ENCODE data around the gene POGLUT3. TPM values are rescaled to one million over a fixed set of nuclear protein-coding genes. Genes with fewer than 3 reads are reported as not detected.

The POGLUT3 gene
- total and polyA plus RNA-seq, 2 of the 8 experiments (the other 6 are each of a cell fraction or from before 2014, with no cell fraction given): 4.7 to 17.4 TPM

DNA sequence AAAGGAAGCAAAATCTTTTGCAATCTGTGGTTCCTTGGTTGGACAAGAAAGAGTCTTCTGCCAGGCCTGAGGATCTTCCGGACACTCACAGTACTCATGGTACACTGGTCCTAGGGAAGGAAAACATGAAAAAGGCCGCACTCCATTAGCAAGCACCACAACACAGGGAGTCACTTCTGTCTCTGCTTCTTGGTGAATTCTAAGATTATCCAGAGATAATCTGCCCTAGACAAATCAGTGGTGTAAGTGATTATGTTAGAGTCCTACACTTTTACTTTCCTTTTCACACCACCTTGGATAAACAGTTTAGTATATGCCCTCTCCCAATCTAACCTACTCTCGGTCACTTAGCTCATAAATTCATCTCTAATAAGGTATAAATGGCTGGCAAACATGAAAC, 11.9 kb downstream of the POGLUT3 start:
- no peak for FAIRE-seq
- Histone ChIP-seq H3K27me3 (replicated peaks in 1 of 4; ENCODE audit: control insufficient read depth in 3 of 4, extremely low read depth in 1 of 4, insufficient read depth in 3 of 4, low read length in 3 of 4) (no peaks in the 10 kb centered on the region), H2AFZ (ENCODE audit: low read length) (no peak overlapping the region), H3K4me1 (replicated peaks in 1 of 4; ENCODE audit: control insufficient read depth in 3 of 4, insufficient read depth in 4 of 4, low read length in 3 of 4) (no peaks in the 10 kb centered on the region), H3K4me2 (ENCODE audit: insufficient read depth in 1 of 2, low read depth in 2 of 2, low read length in 2 of 2) (no peak overlapping the region), H3K18ac (ENCODE audit: extremely low read depth, low read length) (no peak overlapping the region), H2BK120ac (replicated peaks; ENCODE audit: low read depth, low read length) (no peak overlapping the region), H2BK15ac (ENCODE audit: low read length) (no peak overlapping the region), H3K4me3 (ENCODE audit: extremely low read depth in 1 of 4, insufficient read depth in 2 of 4, low read depth in 3 of 4, low read length in 4 of 4) (no peak overlapping the region), H4K5ac (ENCODE audit: insufficient read length, low read depth, low read length) (no peak overlapping the region), H3K79me1 (ENCODE audit: low read depth, low read length) (no peaks in the 10 kb centered on the region), H2AK5ac (ENCODE audit: low read depth, low read length) (no peak overlapping the region), H3K23ac (ENCODE audit: insufficient read length) (no peak overlapping the region), H4K91ac (replicated peaks; ENCODE audit: insufficient read length, low read length) (no peak overlapping the region), H3K36me3 (ENCODE audit: control insufficient read depth in 2 of 4, insufficient read depth in 4 of 4, low read length in 3 of 4) (peaks cover 0 to 9% (median 3%) of the 10 kb centered on the region in 4 experiments; a peak in 3 of 8 replicates), H4K20me1 (replicated peaks in 1 of 2; ENCODE audit: control insufficient read depth in 1 of 2, insufficient read depth in 2 of 2, low read length in 2 of 2) (no peaks in the 10 kb centered on the region), H3K56ac (replicated peaks; ENCODE audit: insufficient read length, low read depth, low read length) (no peak overlapping the region), H2BK5ac (ENCODE audit: low read depth, low read length) (no peak overlapping the region), H3K9ac (replicated peaks in 1 of 4; ENCODE audit: extremely low read depth in 1 of 4, low read depth in 3 of 4, low read length in 3 of 4) (no peak overlapping the region; a peak in 1 of 7 replicates), H2BK12ac (ENCODE audit: low read depth, low read length) (no peak overlapping the region), H4K8ac (ENCODE audit: extremely low read depth, insufficient read depth, low read length) (no peak overlapping the region), H3K79me2 (ENCODE audit: control insufficient read depth in 1 of 2, insufficient read depth in 2 of 2, low read length in 2 of 2) (no peaks in the 10 kb centered on the region), H2BK20ac (ENCODE audit: low read length) (no peak overlapping the region), H3K14ac (ENCODE audit: insufficient read length) (no peak overlapping the region), H3K4ac (replicated peaks; ENCODE audit: insufficient read length, low read depth, low read length) (no peak overlapping the region), H3K27ac (ENCODE audit: low read depth, low read length) (no peak overlapping the region), H3K23me2 (ENCODE audit: low read depth, low read length) (no peaks in the 10 kb centered on the region), H3K9me3 (ENCODE audit: insufficient read depth in 2 of 2, low read depth in 1 of 2, low read length in 1 of 2) (no peaks in the 10 kb centered on the region)
- WGBS, 2 experiments (ENCODE audit: extremely low coverage in 1 of 2, insufficient coverage in 1 of 2, insufficient read length in 1 of 2, insufficient replicate concordance in 2 of 2, low coverage in 1 of 2, low lambda C conversion rate in 2 of 2, missing lambda C conversion rate in 1 of 2): 98% methylated on average over 3 of the region's 3 CpGs; no CpG with 5 or more reads in 1 of the 2 experiments
- DNase-seq (ENCODE audit: low read depth in 1 of 2, low spot score in 2 of 2): no peak
- ChIA-PET POLR2A (ENCODE audit: partially characterized antibody) (no interaction called here), CTCF (ENCODE audit: partially characterized antibody) (interaction anchor here (0.5 to 1.5 kb wide), 2 partner anchors 161 to 478 kb away, joined by 3 to 6 read pairs; no protein-coding TSS in a partner anchor)
- no peak for TF ChIP-seq NANOG (IDR thresholded peaks at IDR 0.05; ENCODE audit: insufficient read depth, low read depth, low read length, poor library complexity, severe bottlenecking)
- TF ChIP-seq, protein P1, sequence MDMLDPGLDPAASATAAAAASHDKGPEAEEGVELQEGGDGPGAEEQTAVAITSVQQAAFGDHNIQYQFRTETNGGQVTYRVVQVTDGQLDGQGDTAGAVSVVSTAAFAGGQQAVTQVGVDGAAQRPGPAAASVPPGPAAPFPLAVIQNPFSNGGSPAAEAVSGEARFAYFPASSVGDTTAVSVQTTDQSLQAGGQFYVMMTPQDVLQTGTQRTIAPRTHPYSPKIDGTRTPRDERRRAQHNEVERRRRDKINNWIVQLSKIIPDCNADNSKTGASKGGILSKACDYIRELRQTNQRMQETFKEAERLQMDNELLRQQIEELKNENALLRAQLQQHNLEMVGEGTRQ (IDR thresholded peaks at IDR 0.05; ENCODE audit: low read length): no peak
- no peak for TF ChIP-seq POLR2A (IDR thresholded peaks at IDR 0.05; ENCODE audit: control extremely low read depth in 1 of 2, low read depth in 2 of 2, low read length in 2 of 2)
- no peak for TF ChIP-seq EZH2 (IDR thresholded peaks at IDR 0.05; ENCODE audit: low read depth, low read length, severe bottlenecking)
- no peak for TF ChIP-seq PHF8 (conservative IDR thresholded peaks at IDR 0.05; ENCODE audit: low read depth, low read length)
- no peak for TF ChIP-seq NRF1 (IDR thresholded peaks at IDR 0.05; ENCODE audit: low read depth, low read length)
- TF ChIP-seq, protein P2, sequence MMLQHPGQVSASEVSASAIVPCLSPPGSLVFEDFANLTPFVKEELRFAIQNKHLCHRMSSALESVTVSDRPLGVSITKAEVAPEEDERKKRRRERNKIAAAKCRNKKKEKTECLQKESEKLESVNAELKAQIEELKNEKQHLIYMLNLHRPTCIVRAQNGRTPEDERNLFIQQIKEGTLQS (IDR thresholded peaks at IDR 0.05; ENCODE audit: insufficient read depth, low read depth, low read length): no peak
- no peak for TF ChIP-seq HDAC6 (IDR thresholded peaks at IDR 0.05; ENCODE audit: low read depth, low read length)
- TF ChIP-seq TBP (IDR thresholded peaks at IDR 0.05; ENCODE audit: low read depth, low read length): no peak
- no peak for TF ChIP-seq FOSL1 (IDR thresholded peaks at IDR 0.05; ENCODE audit: insufficient read depth, low read depth, low read length)
- TF ChIP-seq RBBP5 (IDR thresholded peaks at IDR 0.05; ENCODE audit: borderline replicate concordance, low read depth, low read length): no peak
- TF ChIP-seq ASH2L (IDR thresholded peaks at IDR 0.05; ENCODE audit: low read length): no peak
- no peak for TF ChIP-seq TAF7 (optimal IDR thresholded peaks at IDR 0.05; ENCODE audit: borderline replicate concordance, low read depth, low read length)
